ENCODE measurements around the gene TRNT1. TPM values are rescaled to one million over a fixed set of nuclear protein-coding genes. Genes with fewer than 3 reads are reported as not detected.

Gene TRNT1
- total RNA-seq, 6 experiments from 2014 or later, result 13.2 to 22.5 (median 18.0) TPM

DNA sequence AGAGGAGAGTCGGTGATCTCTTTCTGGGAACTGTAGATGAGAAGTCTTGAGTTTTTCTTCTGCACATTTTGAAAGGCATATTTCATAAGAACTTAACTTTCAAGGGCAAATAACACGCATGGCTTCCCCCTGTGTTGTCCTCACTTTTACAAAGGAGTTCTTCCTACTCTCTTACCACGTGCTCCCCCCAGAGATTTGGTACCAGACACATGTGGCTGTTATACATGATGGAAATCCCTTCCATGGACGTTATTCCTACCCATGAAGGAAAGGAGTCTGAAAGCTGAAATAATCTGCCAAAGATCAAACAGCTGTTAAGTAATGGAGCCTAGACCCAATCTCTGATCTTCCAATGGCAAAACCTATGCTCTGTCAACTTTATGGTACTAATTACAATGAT, 20.9 kb upstream of the TRNT1 start:
- Mint-ChIP-seq H3K9me3 (no peaks in the 10 kb centered on the region), H3K4me3 (no peak overlapping the region), H3K4me1 (ENCODE audit: low read depth) (no peaks in the 10 kb centered on the region), H3K36me3 (ENCODE audit: low read depth) (no peaks in the 10 kb centered on the region), H3K27me3 (ENCODE audit: insufficient read depth) (peaks cover 3% of the 10 kb centered on the region), H3K27ac (no peak overlapping the region)
- DNase-seq, result no peak
- TF ChIP-seq, protein P1, sequence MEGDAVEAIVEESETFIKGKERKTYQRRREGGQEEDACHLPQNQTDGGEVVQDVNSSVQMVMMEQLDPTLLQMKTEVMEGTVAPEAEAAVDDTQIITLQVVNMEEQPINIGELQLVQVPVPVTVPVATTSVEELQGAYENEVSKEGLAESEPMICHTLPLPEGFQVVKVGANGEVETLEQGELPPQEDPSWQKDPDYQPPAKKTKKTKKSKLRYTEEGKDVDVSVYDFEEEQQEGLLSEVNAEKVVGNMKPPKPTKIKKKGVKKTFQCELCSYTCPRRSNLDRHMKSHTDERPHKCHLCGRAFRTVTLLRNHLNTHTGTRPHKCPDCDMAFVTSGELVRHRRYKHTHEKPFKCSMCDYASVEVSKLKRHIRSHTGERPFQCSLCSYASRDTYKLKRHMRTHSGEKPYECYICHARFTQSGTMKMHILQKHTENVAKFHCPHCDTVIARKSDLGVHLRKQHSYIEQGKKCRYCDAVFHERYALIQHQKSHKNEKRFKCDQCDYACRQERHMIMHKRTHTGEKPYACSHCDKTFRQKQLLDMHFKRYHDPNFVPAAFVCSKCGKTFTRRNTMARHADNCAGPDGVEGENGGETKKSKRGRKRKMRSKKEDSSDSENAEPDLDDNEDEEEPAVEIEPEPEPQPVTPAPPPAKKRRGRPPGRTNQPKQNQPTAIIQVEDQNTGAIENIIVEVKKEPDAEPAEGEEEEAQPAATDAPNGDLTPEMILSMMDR (IDR thresholded peaks at IDR 0.05), result no peak

GRCh38 chr3:3107181-3107580, 19.6 kb upstream of the TRNT1 start:
- H3K4me1 Mint-ChIP-seq (ENCODE audit: low read depth), result no peaks in the 10 kb centered on the region
- TF ChIP-seq, protein P1 (IDR thresholded peaks at IDR 0.05), result no peak
- no peak for DNase-seq
- no peaks in the 10 kb centered on the region for H3K36me3 Mint-ChIP-seq (ENCODE audit: low read depth)
- no peak overlapping the region for H3K4me3 Mint-ChIP-seq
- H3K27me3 Mint-ChIP-seq (ENCODE audit: insufficient read depth), result peaks cover 1% of the 10 kb centered on the region; the same call in 1 of the 2 replicates
- H3K9me3 Mint-ChIP-seq, result no peaks in the 10 kb centered on the region
- no peak overlapping the region for H3K27ac Mint-ChIP-seq

DNA sequence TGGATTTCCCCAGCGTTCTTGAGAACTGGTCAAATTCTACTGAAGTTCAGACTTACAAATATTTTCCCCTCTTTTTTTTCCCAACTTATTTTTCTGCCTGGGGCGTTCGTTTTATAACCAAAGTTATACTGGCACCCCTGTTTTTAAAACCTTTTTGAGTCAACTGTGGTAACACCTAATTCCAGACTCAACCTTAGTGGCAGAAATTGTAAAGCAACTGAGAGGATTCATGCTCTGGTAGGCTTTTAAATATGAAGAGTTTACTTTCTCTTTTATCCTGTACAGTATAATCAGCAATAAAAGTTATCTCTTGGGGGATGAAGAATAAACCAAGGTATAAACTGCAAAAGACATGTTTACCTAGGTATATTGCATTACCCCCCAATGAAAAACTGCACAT, 18.9 kb upstream of the TRNT1 start:
- H3K36me3 Mint-ChIP-seq (ENCODE audit: low read depth), result no peaks in the 10 kb centered on the region
- TF ChIP-seq, protein P1 (IDR thresholded peaks at IDR 0.05), result no peak
- no peak for DNase-seq
- no peak overlapping the region for H3K4me3 Mint-ChIP-seq
- H3K27me3 Mint-ChIP-seq (ENCODE audit: insufficient read depth), result peaks cover 1% of the 10 kb centered on the region; the same call in 1 of the 2 replicates
- H3K4me1 Mint-ChIP-seq (ENCODE audit: low read depth), result no peaks in the 10 kb centered on the region
- no peak overlapping the region for H3K27ac Mint-ChIP-seq
- no peaks in the 10 kb centered on the region for H3K9me3 Mint-ChIP-seq

GRCh38 chr3:3109407-3110298, 17.1 kb upstream of the TRNT1 start:
- Mint-ChIP-seq H3K36me3 (ENCODE audit: low read depth) (no peaks in the 10 kb centered on the region), H3K4me1 (ENCODE audit: low read depth) (no peaks in the 10 kb centered on the region), H3K4me3 (no peak overlapping the region), H3K27ac (no peak overlapping the region), H3K9me3 (no peaks in the 10 kb centered on the region), H3K27me3 (ENCODE audit: insufficient read depth) (peaks cover 1% of the 10 kb centered on the region; the same call in 1 of the 2 replicates)
- no peak for DNase-seq
- TF ChIP-seq, protein P1 (IDR thresholded peaks at IDR 0.05), result no peak

GRCh38 chr3:3110299-3110630, 16.5 kb upstream of the TRNT1 start, which contains the start of gene IL5RA:
Gene IL5RA, minus strand, starts transcription at chr3:3110374. Its CDS starts 5,390 bp downstream, at chr3:3104984.
- no peaks in the 10 kb centered on the region for H3K4me1 Mint-ChIP-seq (ENCODE audit: low read depth)
- TF ChIP-seq, protein P1 (IDR thresholded peaks at IDR 0.05), result no peak
- no peak within 1 kb of the TSS for H3K4me3 Mint-ChIP-seq
- no peaks in the 10 kb centered on the region for H3K9me3 Mint-ChIP-seq
- H3K36me3 Mint-ChIP-seq (ENCODE audit: low read depth), result no peaks in the 10 kb centered on the region
- peaks cover 1% of the 10 kb centered on the region; the same call in 1 of the 2 replicates for H3K27me3 Mint-ChIP-seq (ENCODE audit: insufficient read depth)
- no peak within 1 kb of the TSS for H3K27ac Mint-ChIP-seq
- no peak for DNase-seq
